Measurements from ENCODE around the gene SGPL1.

The SGPL1 gene

GRCh38 chr10:70930263-70931000 is 114.7 kb downstream of the SGPL1 start:
- no peak for DNase-seq
